Measurements from ENCODE around the gene CLN6.

Gene CLN6

DNA sequence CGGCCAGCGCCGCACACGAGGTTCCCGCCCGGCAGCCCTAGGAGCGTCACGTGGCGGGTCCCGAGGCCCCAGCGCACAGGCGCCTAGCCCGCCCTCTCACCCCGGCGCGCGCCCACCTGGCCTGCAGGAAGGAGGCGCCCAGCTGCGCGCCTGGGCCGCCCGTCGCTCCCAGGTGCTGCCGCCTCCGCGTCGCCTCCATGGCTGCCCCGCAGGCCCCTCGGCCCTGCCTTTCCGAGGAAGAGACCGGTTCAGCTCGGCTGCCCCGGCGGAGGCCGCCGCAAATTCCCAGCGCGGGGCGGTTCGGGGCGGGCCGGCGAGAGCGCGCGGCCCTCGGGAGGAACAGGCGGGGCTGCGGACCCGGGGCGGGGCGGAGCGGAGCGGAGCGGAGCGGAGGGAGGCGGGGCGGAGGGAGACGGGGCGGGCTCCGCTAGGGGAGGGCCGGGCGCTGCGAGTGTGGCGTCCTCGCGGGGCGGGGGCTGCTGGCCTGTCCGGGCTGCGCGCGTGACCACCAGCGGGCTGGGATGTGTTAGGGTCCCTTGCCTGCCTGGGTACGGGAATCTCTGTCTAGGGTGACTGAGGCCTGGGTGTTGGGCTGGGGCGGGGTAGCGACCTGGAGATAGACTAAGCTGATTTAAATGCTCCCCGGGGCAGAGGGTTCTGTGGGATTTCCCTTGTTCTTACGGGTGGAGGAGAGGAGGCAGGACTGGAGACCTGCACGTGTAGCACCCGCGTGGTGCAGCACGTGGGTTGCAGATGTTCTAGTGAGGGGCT lies at the start of gene CLN6:
Gene CLN6, minus strand, starts transcription at position 343 of the 771 bp plus-strand sequence. Its CDS starts 144 bp downstream, at position 199.
- H4K20me1 ChIP-seq: peaks cover 1 to 40% (median 25%) of the 10 kb centered on the region in 11 experiments; a peak in 19 of 22 replicates
- no peaks in the 10 kb centered on the region for H3K9me3 ChIP-seq (replicated peaks in 1 of 11)
- H3K4me2 ChIP-seq: peak within 1 kb of the TSS; percentile 84 to 99 (median 93)
- H3K9ac ChIP-seq: peak within 1 kb of the TSS; percentile 86 to 98 (median 91)
- peak within 1 kb of the TSS; percentile 70 to 99 (median 78) for H3K4me3 ChIP-seq
- no peaks in the 10 kb centered on the region for H3K36me3 ChIP-seq
- H3K27ac ChIP-seq: peak within 1 kb of the TSS; percentile 74 to 99 (median 94)
- H3K27me3 ChIP-seq: no peaks in the 10 kb centered on the region
- peaks cover 77 to 86% (median 82%) of the 10 kb centered on the region in 10 experiments for H3K4me1 ChIP-seq
- TF ChIP-seq Cebpa-rat (IDR thresholded peaks at IDR 0.05): no peak

DNA sequence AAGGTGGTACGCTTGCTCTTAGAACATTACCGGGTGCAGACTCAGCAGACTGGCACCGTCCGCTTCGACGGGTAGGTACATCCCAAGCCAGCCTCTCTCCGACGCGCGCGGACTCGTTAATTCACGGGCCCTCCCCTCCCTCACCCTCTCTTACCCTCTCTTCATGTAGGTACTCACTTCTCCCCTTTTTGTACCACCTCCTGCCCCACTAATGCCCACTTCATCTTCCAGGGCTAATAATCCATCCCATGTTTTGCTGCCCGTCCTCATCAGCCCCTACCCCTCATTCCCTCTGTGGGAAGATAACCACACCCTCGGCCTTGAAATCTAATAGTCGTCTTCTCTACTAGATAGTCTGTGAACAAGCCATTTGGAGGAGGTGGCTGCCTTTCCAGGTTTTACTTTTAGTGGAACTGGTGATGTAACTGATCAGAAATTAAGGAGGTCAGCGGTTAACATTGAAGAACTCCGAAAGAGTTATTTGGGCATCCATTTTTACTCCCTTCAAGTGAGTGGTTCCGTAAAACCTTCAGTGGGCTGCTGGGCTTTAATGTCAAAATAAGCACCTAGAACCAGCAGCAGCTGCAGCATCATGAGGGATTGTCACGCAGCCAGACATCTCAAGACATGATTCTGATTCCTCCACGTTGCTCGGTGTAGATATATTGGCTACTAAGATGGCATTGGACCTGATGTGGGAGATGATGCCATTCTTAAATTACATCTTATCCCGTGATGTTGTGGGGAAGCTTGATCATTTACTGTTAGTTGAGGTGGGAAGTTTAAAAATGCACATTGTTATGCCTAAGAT lies 49.3 kb upstream of the CLN6 start:
- peaks cover 0 to 7% (median under 1%) of the 10 kb centered on the region in 11 experiments; a peak in 8 of 22 replicates for H3K9me3 ChIP-seq (replicated peaks in 1 of 11)

DNA sequence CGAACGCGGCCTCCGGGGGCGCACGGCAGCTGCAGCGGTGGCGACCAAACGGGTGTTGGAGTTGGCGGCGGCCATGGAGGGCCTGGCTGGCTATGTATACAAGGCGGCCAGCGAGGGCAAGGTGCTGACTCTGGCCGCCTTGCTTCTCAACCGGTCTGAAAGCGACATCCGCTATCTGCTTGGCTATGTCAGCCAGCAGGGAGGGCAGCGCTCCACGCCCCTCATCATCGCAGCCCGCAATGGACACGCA lies 48.7 kb upstream of the CLN6 start:
- H4K20me1 ChIP-seq: peaks cover 40 to 51% (median 50%) of the 10 kb centered on the region in 11 experiments
- peaks cover 41 to 62% (median 46%) of the 10 kb centered on the region in 10 experiments for H3K4me1 ChIP-seq
- peaks cover 0 to 27% (median 8%) of the 10 kb centered on the region in 11 experiments; a peak in 15 of 22 replicates for H3K36me3 ChIP-seq
- H3K4me3 ChIP-seq: peak overlapping the region; percentile 78 to 97 (median 94)
- no peak for TF ChIP-seq Cebpa-rat (IDR thresholded peaks at IDR 0.05)
- H3K27me3 ChIP-seq: no peaks in the 10 kb centered on the region
- H3K9ac ChIP-seq: peak overlapping the region; percentile 94 to 99 (median 96)
- H3K9me3 ChIP-seq (replicated peaks in 1 of 11): peaks cover 0 to 2% (median 0%) of the 10 kb centered on the region in 11 experiments; a peak in 2 of 22 replicates
- H3K4me2 ChIP-seq: peak overlapping the region; percentile 90 to 100 (median 94)
- peak overlapping the region; percentile 96 to 99 (median 97) for H3K27ac ChIP-seq

More for the DNA sequence above, 49.3 kb upstream of the CLN6 start:
- Histone ChIP-seq H3K36me3 (peaks cover 2 to 32% (median 11%) of the 10 kb centered on the region in 11 experiments; a peak in 20 of 22 replicates), H3K27ac (peak overlapping the region; percentile 96 to 99 (median 97)), H3K4me3 (peak overlapping the region; percentile 78 to 97 (median 94)), H3K4me2 (peak overlapping the region; percentile 90 to 100 (median 94)), H3K27me3 (no peaks in the 10 kb centered on the region), H3K9ac (peak overlapping the region; percentile 94 to 99 (median 96)), H4K20me1 (peaks cover 40 to 57% (median 56%) of the 10 kb centered on the region in 11 experiments), H3K4me1 (peaks cover 41 to 68% (median 46%) of the 10 kb centered on the region in 10 experiments)
- TF ChIP-seq Cebpa-rat (IDR thresholded peaks at IDR 0.05): no peak

DNA sequence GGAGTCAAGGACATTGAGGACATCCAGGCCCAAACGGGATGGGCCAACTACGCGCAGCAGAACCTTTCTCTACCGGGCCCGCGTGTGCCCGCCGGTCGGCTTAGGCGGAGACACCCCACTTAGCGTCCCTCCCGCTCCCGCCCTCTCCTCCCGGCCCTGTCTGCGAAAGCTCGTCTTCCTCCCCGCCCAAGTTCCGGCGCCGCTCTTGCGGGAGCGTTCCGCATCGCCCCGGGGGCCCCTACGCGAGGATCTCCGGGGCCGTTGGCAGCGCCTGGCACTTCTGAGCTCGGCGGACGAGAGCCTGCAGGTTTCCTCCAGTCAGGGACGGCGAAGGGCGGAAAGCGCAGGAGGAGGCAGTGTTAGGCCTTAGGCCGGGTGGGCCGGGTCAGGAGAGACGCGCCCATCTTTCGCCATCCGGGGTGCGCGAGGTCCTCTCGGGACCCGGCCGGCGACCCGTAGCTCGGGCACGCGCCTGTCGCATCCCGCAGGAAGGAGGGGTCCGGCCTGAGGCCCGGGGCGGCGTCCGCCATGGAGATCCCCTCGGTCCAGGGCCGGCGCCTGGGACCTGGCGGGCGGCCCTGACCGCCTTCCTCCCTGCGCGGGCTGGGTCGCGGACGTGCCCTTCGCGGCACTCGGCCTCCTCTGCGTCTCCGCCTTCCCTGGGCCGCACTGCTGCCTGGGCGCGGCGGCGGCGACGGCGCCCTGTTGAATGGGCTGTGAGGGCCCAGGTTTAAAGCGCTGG lies 48.2 kb upstream of the CLN6 start, which contains the start of gene FEM1B:
Gene FEM1B, plus strand, starts transcription at position 143 of the 742 bp plus-strand sequence. CDS start 673 bp downstream, outside the sequence.
- Histone ChIP-seq H3K4me2 (peak within 1 kb of the TSS; percentile 90 to 100 (median 94)), H3K4me3 (peak within 1 kb of the TSS; percentile 78 to 97 (median 94)), H3K9me3 (replicated peaks in 1 of 11) (no peaks in the 10 kb centered on the region), H3K4me1 (peaks cover 41 to 57% (median 46%) of the 10 kb centered on the region in 10 experiments), H3K27ac (peak within 1 kb of the TSS; percentile 96 to 99 (median 97)), H4K20me1 (peaks cover 37 to 46% (median 45%) of the 10 kb centered on the region in 11 experiments), H3K36me3 (peaks cover 0 to 22% (median 5%) of the 10 kb centered on the region in 11 experiments; a peak in 10 of 22 replicates), H3K27me3 (no peaks in the 10 kb centered on the region), H3K9ac (peak within 1 kb of the TSS; percentile 94 to 99 (median 96))
- TF ChIP-seq Cebpa-rat (IDR thresholded peaks at IDR 0.05): no peak

DNA sequence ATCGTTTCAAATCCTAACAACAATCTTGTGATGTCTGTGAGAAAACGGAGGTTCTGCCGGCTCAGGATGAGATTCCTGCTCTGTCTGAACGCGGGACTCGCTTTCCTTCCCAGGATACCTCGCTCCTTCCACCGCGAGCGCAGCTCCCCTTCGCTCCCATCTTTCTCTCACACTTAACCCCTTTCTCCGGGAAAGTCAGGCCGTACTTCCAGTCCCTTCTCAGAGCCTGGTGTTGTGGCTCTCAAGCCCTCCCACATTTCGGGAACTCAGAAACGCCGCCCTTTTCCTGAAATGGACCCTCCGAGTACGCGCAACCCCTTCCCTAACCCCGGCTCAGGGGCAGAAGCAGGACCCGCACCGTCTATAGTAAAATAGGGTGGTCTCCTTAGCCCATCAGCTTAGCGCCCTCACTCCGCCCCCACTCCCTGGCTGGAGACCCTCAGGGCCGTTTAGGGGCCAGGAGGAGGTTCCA lies 47.6 kb upstream of the CLN6 start:
- Histone ChIP-seq H3K4me2 (peak overlapping the region; percentile 78 to 100 (median 91)), H3K27me3 (no peaks in the 10 kb centered on the region), H3K9ac (peak overlapping the region; percentile 94 to 99 (median 96)), H3K27ac (peak overlapping the region; percentile 96 to 99 (median 97)), H4K20me1 (peaks cover 32 to 40% (median 39%) of the 10 kb centered on the region in 11 experiments), H3K4me3 (peak overlapping the region; percentile 78 to 97 (median 94)), H3K4me1 (peaks cover 39 to 58% (median 43%) of the 10 kb centered on the region in 10 experiments), H3K36me3 (peaks cover 0 to 22% (median 5%) of the 10 kb centered on the region in 11 experiments; a peak in 10 of 22 replicates), H3K9me3 (replicated peaks in 1 of 11) (no peaks in the 10 kb centered on the region)
- no peak for TF ChIP-seq Cebpa-rat (IDR thresholded peaks at IDR 0.05)

DNA sequence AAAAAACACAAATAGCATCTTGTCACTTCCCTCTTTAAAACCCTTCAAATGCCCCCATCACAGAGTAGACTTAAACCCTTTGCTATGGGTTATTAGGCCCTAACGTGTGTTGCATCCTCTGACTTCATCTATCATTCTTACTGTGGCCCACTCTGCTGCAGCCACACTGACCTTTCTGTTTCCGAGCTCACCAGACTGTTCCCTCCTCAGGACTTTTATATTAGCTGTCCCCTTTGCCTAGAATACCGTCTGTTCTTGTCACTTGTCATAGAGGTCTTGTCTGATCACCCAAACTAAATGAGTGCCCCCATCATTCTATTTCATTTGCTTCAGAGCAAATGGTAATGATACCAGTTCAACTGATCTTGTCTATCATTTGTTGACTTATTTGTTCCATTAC lies 47.1 kb upstream of the CLN6 start:
- Histone ChIP-seq H3K27me3 (no peaks in the 10 kb centered on the region), H3K36me3 (peaks cover 0 to 20% (median 5%) of the 10 kb centered on the region in 11 experiments; a peak in 10 of 22 replicates), H3K4me3 (peak overlapping the region; percentile 78 to 97 (median 94)), H3K4me1 (peaks cover 34 to 58% (median 38%) of the 10 kb centered on the region in 10 experiments), H3K9me3 (replicated peaks in 1 of 11) (no peaks in the 10 kb centered on the region), H3K27ac (peak overlapping the region; percentile 96 to 99 (median 97)), H4K20me1 (peaks cover 27 to 35% (median 34%) of the 10 kb centered on the region in 11 experiments), H3K9ac (peak overlapping the region; percentile 94 to 99 (median 96)), H3K4me2 (peak overlapping the region; percentile 78 to 100 (median 91))
- no peak for TF ChIP-seq Cebpa-rat (IDR thresholded peaks at IDR 0.05)

- Histone ChIP-seq H4K20me1 (peaks cover 13 to 21% (median 20%) of the 10 kb centered on the region in 11 experiments), H3K27ac (no peak overlapping the region), H3K9ac (no peak overlapping the region), H3K27me3 (no peaks in the 10 kb centered on the region), H3K9me3 (replicated peaks in 1 of 11) (no peaks in the 10 kb centered on the region), H3K36me3 (peaks cover 0 to 6% (median 3%) of the 10 kb centered on the region in 11 experiments; a peak in 9 of 22 replicates), H3K4me3 (no peak overlapping the region), H3K4me2 (peak overlapping the region in 3 of 11 experiments; percentile 12 to 100 (median 87); a peak in 5 of 22 replicates), H3K4me1 (peaks cover 20 to 44% (median 24%) of the 10 kb centered on the region in 10 experiments)
- TF ChIP-seq Cebpa-rat (IDR thresholded peaks at IDR 0.05): no peak
These were observed 45.7 kb upstream of the CLN6 start for GRCh38 chr15:68275165-68275746.

Measured in BLaER1 treated with 17β-estradiol and CSF1 and Interleukin-3, amounts not matched to agents 10 nM and 100 nM (cell line).